NCI-H2227 treated with DMSO at 0.1 percent for 48 hours (cell line): ENCODE data around the gene C4orf50.

Experiments
- DNase-seq: peaks from one replicate; lab custom pipeline; 2025; lab: John Stamatoyannopoulos, UW

Gene C4orf50

GRCh38 chr4:5921101-5921980, 96.9 kb downstream of the C4orf50 start:
- DNase-seq: no peak

GRCh38 chr4:5919571-5919970, 98.7 kb downstream of the C4orf50 start:
- DNase-seq: no peak

- DNase-seq: no peak
Observed at GRCh38 chr4:5919044-5919443, 99.2 kb downstream of the C4orf50 start.

- no peak for DNase-seq
Observed at GRCh38 chr4:5918331-5918985, 99.8 kb downstream of the C4orf50 start.

GRCh38 chr4:5917672-5918071, 100.6 kb downstream of the C4orf50 start:
- no peak for DNase-seq

GRCh38 chr4:5916229-5916628, 102.0 kb downstream of the C4orf50 start:
- no peak for DNase-seq

GRCh38 chr4:5913454-5913853, 104.8 kb downstream of the C4orf50 start:
- DNase-seq: no peak

GRCh38 chr4:5912614-5913019, 105.6 kb downstream of the C4orf50 start:
- DNase-seq: no peak

GRCh38 chr4:5908876-5909427, 109.3 kb downstream of the C4orf50 start:
- DNase-seq: no peak

GRCh38 chr4:5906191-5906590, 112.0 kb downstream of the C4orf50 start:
- no peak for DNase-seq

GRCh38 chr4:5905714-5906113, 112.5 kb downstream of the C4orf50 start:
- no peak for DNase-seq

- DNase-seq: no peak
Observed at GRCh38 chr4:5900844-5901243, 117.4 kb downstream of the C4orf50 start.

- DNase-seq: no peak
Observed at GRCh38 chr4:5899881-5900280, 118.3 kb downstream of the C4orf50 start.

- no peak for DNase-seq
Observed at GRCh38 chr4:5899396-5899795, 118.8 kb downstream of the C4orf50 start.

GRCh38 chr4:5897674-5898073, 120.6 kb downstream of the C4orf50 start:
- DNase-seq: no peak

- no peak for DNase-seq
Observed at GRCh38 chr4:5895287-5895686, 122.9 kb downstream of the C4orf50 start.

GRCh38 chr4:5894266-5894665, 124.0 kb downstream of the C4orf50 start:
- DNase-seq: no peak

- DNase-seq: no peak
Observed at GRCh38 chr4:5893591-5893990, 124.6 kb downstream of the C4orf50 start.

- DNase-seq: peak; percentile 78
Observed at GRCh38 chr4:5893004-5893580, 125.1 kb downstream of the C4orf50 start, which contains the start of gene CRMP1. TSS of gene CRMP1 (minus strand) at chr4:5893086. CDS start at chr4:5892969, 117 bp downstream.

GRCh38 chr4:5892323-5893003, 125.8 kb downstream of the C4orf50 start:
- no peak for DNase-seq

- no peak for DNase-seq
Observed at GRCh38 chr4:5891563-5892322, 126.5 kb downstream of the C4orf50 start.
